Measurements from ENCODE around the gene LHX4.
A peak's percentile ranks its signal among the peaks of the same experiment; 100 is the strongest.

The LHX4 gene

DNA sequence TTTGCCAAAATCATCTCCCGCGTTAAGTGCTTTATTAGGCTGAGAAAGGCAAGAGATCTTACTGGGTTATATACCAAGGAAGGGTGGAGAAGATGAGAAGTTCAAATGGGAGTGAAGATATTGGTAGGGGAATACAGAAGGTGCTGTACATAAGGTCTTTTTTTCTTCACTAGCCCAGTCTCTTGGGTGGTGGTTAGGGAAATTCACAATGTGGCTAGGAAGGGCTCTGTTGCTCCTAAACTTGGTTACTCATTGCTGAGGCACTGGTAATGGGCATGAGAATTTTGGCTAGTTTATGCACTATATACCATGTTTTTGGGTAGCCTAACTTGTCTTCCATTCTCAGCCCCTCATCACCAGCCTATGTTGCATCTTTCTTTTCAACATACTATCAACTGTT lies 50.6 kb downstream of the LHX4 start:
- CTCF ChIA-PET, result interaction anchor here (0.7 to 1.2 kb wide), 3 partner anchors 9 to 54 kb away, joined by 3 read pairs; no protein-coding TSS in a partner anchor
- peaks cover 2 to 18% (median 6%) of the 10 kb centered on the region in 4 experiments for H3K4me1 ChIP-seq (ENCODE audit: control extremely low read depth in 1 of 4, control insufficient read depth in 4 of 4, insufficient read depth in 4 of 4, low read length in 3 of 4)
- no peaks in the 10 kb centered on the region for H3K27me3 ChIP-seq (replicated peaks in 2 of 5; ENCODE audit: control insufficient read depth in 4 of 5, insufficient read depth in 5 of 5, low read length in 4 of 5)
- H3K4me3 ChIP-seq (ENCODE audit: control insufficient read depth in 1 of 7, extremely low read depth in 1 of 7, insufficient read depth in 4 of 7, low read depth in 2 of 7, low read length in 6 of 7), result no peak overlapping the region
- 100% methylated on average over 2 of the region's 2 CpGs for WGBS (ENCODE audit: insufficient coverage)
- H3K9me3 ChIP-seq (ENCODE audit: control extremely low read depth in 1 of 5, control insufficient read depth in 4 of 5, insufficient read depth in 2 of 5, low read depth in 1 of 5, low read length in 4 of 5), result no peaks in the 10 kb centered on the region
- peaks cover 6 to 55% (median 21%) of the 10 kb centered on the region in 4 experiments for H3K36me3 ChIP-seq (ENCODE audit: control insufficient read depth in 4 of 4, insufficient read depth in 4 of 4, low read length in 3 of 4)
- POLR2A ChIA-PET, result no interaction called here
- DNase-seq, result no peak
- no peak overlapping the region for H3K27ac ChIP-seq (ENCODE audit: insufficient read depth in 1 of 2, low read depth in 1 of 2, low read length in 2 of 2, poor library complexity in 1 of 2, severe bottlenecking in 2 of 2)

DNA sequence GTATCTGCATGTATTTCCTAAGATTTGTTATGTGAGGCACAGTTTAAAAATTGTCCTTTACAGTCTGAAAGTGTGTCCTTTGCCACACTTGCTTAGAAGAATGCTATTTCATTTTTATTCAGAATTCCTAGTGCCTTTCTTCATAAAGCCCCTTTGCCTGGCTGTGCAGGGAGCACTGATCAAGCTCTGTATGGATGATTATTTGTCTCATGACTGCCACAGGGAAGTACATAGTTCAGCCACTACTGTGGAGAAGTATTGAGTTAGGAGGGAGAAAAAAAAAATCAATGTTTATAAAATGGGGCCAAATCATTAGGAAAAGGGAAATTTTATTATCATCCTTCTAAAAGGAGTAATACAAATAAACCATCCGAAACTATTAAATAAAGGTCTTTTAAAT lies 51.4 kb downstream of the LHX4 start:
- CTCF ChIA-PET, result interaction anchor here (1.2 kb wide), 1 partner anchor 10 kb away, joined by 3 read pairs; no protein-coding TSS in a partner anchor

DNA sequence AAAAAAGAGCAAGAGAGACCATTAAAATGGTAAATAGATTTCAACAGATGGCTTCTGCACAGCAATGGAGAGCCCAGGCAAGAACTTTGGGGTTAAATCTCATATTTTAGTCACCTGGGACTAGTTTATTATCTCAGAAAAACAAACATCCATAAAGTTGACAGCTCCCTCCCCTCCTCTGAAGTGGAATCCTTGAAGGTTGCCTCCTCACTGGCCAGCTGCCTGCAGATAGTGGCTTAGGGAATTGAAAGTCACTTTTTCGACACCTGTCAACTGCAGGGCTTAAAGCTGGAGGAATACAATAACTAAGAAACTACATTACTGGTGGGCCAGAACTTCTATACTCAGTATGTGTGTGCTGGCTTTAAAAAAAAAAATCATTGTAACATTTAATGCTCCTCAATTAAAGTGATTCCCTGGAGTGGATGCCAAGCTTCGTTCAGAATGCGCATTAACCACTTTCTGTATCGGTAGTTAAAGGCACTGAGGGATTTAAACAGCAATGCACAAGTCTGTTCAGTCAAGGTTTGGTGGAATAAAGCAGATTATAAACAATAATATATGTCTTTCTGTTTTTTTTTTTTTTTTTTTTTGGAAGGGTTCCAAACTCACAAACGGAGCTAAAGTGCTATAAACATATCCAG lies 52.5 kb downstream of the LHX4 start:
- CTCF ChIA-PET, result interaction anchor here (1.1 to 1.6 kb wide), 3 partner anchors 12 to 103 kb away, joined by 3 to 4 read pairs (median 3); no protein-coding TSS in a partner anchor
- POLR2A ChIA-PET, result no interaction called here

More for the DNA sequence above, 51.4 kb downstream of the LHX4 start:
- Histone ChIP-seq H3K9me3 (ENCODE audit: control extremely low read depth in 1 of 5, control insufficient read depth in 4 of 5, insufficient read depth in 2 of 5, low read depth in 1 of 5, low read length in 4 of 5) (no peaks in the 10 kb centered on the region), H3K4me1 (ENCODE audit: control extremely low read depth in 1 of 4, control insufficient read depth in 4 of 4, insufficient read depth in 4 of 4, low read length in 3 of 4) (peaks cover 2 to 18% (median 6%) of the 10 kb centered on the region in 4 experiments), H3K36me3 (ENCODE audit: control insufficient read depth in 4 of 4, insufficient read depth in 4 of 4, low read length in 3 of 4) (peaks cover 10 to 48% (median 20%) of the 10 kb centered on the region in 4 experiments), H3K4me3 (ENCODE audit: control insufficient read depth in 1 of 7, extremely low read depth in 1 of 7, insufficient read depth in 4 of 7, low read depth in 2 of 7, low read length in 6 of 7) (no peak overlapping the region), H3K27ac (ENCODE audit: insufficient read depth in 1 of 2, low read depth in 1 of 2, low read length in 2 of 2, poor library complexity in 1 of 2, severe bottlenecking in 2 of 2) (no peak overlapping the region), H3K27me3 (replicated peaks in 2 of 5; ENCODE audit: control insufficient read depth in 4 of 5, insufficient read depth in 5 of 5, low read length in 4 of 5) (no peaks in the 10 kb centered on the region)
- no peak for DNase-seq
- POLR2A ChIA-PET, result no interaction called here
- WGBS (ENCODE audit: insufficient coverage), result 100% methylated on average over 1 of the region's 1 CpG

DNA sequence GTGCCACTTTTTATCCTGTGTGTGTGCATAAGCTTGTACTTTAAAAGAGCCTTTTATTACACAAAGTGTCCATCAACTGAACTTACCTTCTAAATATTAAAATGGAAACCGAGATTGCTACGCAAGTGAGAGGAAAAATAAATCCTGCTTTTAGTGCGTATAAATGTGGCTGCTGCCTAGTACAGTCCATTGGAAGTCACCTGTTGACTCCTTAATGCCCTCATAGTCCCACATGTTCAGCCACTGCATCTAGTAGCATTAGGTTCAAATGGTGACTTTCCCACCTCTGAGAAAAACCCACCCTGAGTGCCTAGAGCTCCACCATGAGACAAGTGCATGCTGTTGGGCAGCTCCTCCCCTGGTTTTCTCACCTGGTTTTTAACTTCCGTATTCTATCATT lies 53.0 kb downstream of the LHX4 start:
- Histone ChIP-seq H3K4me1 (ENCODE audit: control extremely low read depth in 1 of 4, control insufficient read depth in 4 of 4, insufficient read depth in 4 of 4, low read length in 3 of 4) (peaks cover 2 to 18% (median 6%) of the 10 kb centered on the region in 4 experiments), H3K27me3 (replicated peaks in 2 of 5; ENCODE audit: control insufficient read depth in 4 of 5, insufficient read depth in 5 of 5, low read length in 4 of 5) (no peaks in the 10 kb centered on the region), H3K27ac (ENCODE audit: insufficient read depth in 1 of 2, low read depth in 1 of 2, low read length in 2 of 2, poor library complexity in 1 of 2, severe bottlenecking in 2 of 2) (no peak overlapping the region), H3K9me3 (ENCODE audit: control extremely low read depth in 1 of 5, control insufficient read depth in 4 of 5, insufficient read depth in 2 of 5, low read depth in 1 of 5, low read length in 4 of 5) (no peaks in the 10 kb centered on the region), H3K36me3 (ENCODE audit: control insufficient read depth in 4 of 4, insufficient read depth in 4 of 4, low read length in 3 of 4) (peaks cover 10 to 39% (median 25%) of the 10 kb centered on the region in 4 experiments), H3K4me3 (ENCODE audit: control insufficient read depth in 1 of 7, extremely low read depth in 1 of 7, insufficient read depth in 4 of 7, low read depth in 2 of 7, low read length in 6 of 7) (no peak overlapping the region)
- ChIA-PET CTCF (interaction anchor here (1.1 to 1.6 kb wide), 3 partner anchors 13 to 104 kb away, joined by 3 to 4 read pairs (median 3); no protein-coding TSS in a partner anchor), POLR2A (no interaction called here)
- DNase-seq, result no peak
- whole genome bisulfite sequencing (ENCODE audit: insufficient coverage), result 96% methylated on average over 4 of the region's 4 CpGs

More for the DNA sequence above, 52.5 kb downstream of the LHX4 start:
- Histone ChIP-seq H3K4me3 (ENCODE audit: control insufficient read depth in 1 of 7, extremely low read depth in 1 of 7, insufficient read depth in 4 of 7, low read depth in 2 of 7, low read length in 6 of 7) (no peak overlapping the region), H3K9me3 (ENCODE audit: control extremely low read depth in 1 of 5, control insufficient read depth in 4 of 5, insufficient read depth in 2 of 5, low read depth in 1 of 5, low read length in 4 of 5) (no peaks in the 10 kb centered on the region), H3K27ac (ENCODE audit: insufficient read depth in 1 of 2, low read depth in 1 of 2, low read length in 2 of 2, poor library complexity in 1 of 2, severe bottlenecking in 2 of 2) (no peak overlapping the region), H3K36me3 (ENCODE audit: control insufficient read depth in 4 of 4, insufficient read depth in 4 of 4, low read length in 3 of 4) (peaks cover 10 to 39% (median 25%) of the 10 kb centered on the region in 4 experiments), H3K27me3 (replicated peaks in 2 of 5; ENCODE audit: control insufficient read depth in 4 of 5, insufficient read depth in 5 of 5, low read length in 4 of 5) (no peaks in the 10 kb centered on the region), H3K4me1 (ENCODE audit: control extremely low read depth in 1 of 4, control insufficient read depth in 4 of 4, insufficient read depth in 4 of 4, low read length in 3 of 4) (peaks cover 2 to 18% (median 6%) of the 10 kb centered on the region in 4 experiments)
- WGBS (ENCODE audit: insufficient coverage), result no CpG with 5 or more reads among the region's 5 CpGs
- no peak for DNase-seq

DNA sequence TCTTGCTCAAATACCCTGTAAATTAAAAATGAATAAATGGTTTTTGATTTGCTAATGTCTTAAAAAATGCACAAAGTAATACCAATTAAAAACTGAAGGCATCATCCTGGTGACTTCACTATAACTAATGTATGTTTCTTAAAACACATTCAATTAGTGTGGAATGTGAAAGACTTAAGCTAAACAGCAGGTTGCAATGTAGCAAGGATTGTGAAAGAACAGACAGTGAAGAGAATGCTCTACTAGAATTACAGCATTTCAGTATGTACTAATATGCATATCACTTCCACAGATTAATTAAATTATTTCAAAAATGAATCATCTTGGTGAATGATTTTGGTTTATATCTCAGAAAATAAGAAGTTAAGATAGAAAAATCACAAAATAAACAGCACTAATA lies 56.4 kb downstream of the LHX4 start:
- Histone ChIP-seq H3K27ac (ENCODE audit: insufficient read depth in 1 of 2, low read depth in 1 of 2, low read length in 2 of 2, poor library complexity in 1 of 2, severe bottlenecking in 2 of 2) (no peak overlapping the region), H3K4me1 (ENCODE audit: control extremely low read depth in 1 of 4, control insufficient read depth in 4 of 4, insufficient read depth in 4 of 4, low read length in 3 of 4) (peaks cover 0 to 6% (median 0%) of the 10 kb centered on the region in 4 experiments), H3K27me3 (replicated peaks in 2 of 5; ENCODE audit: control insufficient read depth in 4 of 5, insufficient read depth in 5 of 5, low read length in 4 of 5) (no peaks in the 10 kb centered on the region), H3K36me3 (ENCODE audit: control insufficient read depth in 4 of 4, insufficient read depth in 4 of 4, low read length in 3 of 4) (peaks cover 5 to 23% (median 20%) of the 10 kb centered on the region in 4 experiments), H3K9me3 (ENCODE audit: control extremely low read depth in 1 of 5, control insufficient read depth in 4 of 5, insufficient read depth in 2 of 5, low read depth in 1 of 5, low read length in 4 of 5) (no peaks in the 10 kb centered on the region), H3K4me3 (ENCODE audit: control insufficient read depth in 1 of 7, extremely low read depth in 1 of 7, insufficient read depth in 4 of 7, low read depth in 2 of 7, low read length in 6 of 7) (no peak overlapping the region)
- CTCF ChIA-PET, result no interaction called here
- DNase-seq, result no peak
- POLR2A ChIA-PET, result no interaction called here

DNA sequence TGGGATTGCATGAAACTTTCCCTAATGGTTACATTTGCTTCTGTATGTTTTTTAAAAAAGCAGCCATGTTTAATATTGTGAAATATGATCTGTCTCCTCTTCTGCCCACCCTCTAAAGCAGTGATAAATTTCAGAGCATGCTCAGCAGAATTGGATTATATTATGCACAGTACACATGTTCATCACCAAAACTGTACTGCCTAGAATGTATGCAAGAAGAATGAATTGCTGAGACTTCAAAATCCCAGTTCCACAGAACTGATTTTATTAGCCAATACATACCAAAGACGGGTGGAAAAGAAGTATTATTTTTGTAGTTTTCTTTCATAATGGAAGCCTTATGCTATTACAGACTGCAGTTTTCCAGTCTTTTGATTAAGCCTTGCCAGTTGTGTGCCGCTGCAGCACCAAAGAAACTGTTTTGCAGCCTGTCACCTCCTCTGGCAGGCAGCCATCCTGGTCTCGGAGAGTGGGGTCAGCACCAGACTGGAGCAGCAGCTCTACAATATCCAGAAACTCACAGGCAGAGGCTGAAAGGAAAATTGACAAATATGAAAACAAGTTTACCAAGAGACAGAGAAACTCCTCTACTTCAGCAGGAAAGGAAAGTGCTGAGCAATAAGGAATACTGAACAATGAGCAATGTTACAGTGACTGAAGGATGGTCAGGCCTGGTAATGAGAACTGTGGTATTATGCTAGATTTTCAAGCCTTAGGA lies 58.1 kb downstream of the LHX4 start:
- Histone ChIP-seq H3K27me3 (replicated peaks in 2 of 5; ENCODE audit: control insufficient read depth in 4 of 5, insufficient read depth in 5 of 5, low read length in 4 of 5) (no peaks in the 10 kb centered on the region), H3K4me1 (ENCODE audit: control extremely low read depth in 1 of 4, control insufficient read depth in 4 of 4, insufficient read depth in 4 of 4, low read length in 3 of 4) (peaks cover 0 to 6% (median 0%) of the 10 kb centered on the region in 4 experiments), H3K27ac (ENCODE audit: insufficient read depth in 1 of 2, low read depth in 1 of 2, low read length in 2 of 2, poor library complexity in 1 of 2, severe bottlenecking in 2 of 2) (peak overlapping the region in 1 of 2 experiments; percentile 27), H3K36me3 (ENCODE audit: control insufficient read depth in 4 of 4, insufficient read depth in 4 of 4, low read length in 3 of 4) (peaks cover 5 to 18% (median 15%) of the 10 kb centered on the region in 4 experiments), H3K9me3 (ENCODE audit: control extremely low read depth in 1 of 5, control insufficient read depth in 4 of 5, insufficient read depth in 2 of 5, low read depth in 1 of 5, low read length in 4 of 5) (peaks cover 0 to 4% (median 0%) of the 10 kb centered on the region in 5 experiments), H3K4me3 (ENCODE audit: control insufficient read depth in 1 of 7, extremely low read depth in 1 of 7, insufficient read depth in 4 of 7, low read depth in 2 of 7, low read length in 6 of 7) (no peak overlapping the region)
- ChIA-PET CTCF (interaction anchor here (0.6 kb wide), 1 partner anchor 575 kb away, joined by 3 read pairs; no protein-coding TSS in a partner anchor), POLR2A (no interaction called here)
- no peak for DNase-seq
- 100% methylated on average over 1 of the region's 3 CpGs for WGBS (ENCODE audit: insufficient coverage)

DNA sequence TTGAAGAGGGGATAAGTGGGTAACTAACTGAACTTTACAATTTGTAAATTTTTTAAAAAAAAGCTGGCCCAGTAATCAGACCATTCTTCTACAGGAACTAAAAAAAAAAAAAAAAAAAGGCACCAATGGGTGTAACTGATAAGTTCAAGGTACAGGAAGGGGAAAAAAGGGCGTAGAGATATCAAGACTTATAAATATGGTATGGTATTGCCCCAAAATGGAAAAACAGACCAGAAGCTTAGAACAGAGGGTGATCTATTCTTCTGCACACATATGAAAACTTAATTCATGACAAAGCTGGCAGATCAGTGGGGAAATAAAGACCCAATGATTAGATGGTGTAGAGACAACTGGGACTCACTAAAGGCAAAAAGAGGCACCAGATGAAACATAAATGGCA lies 58.9 kb downstream of the LHX4 start:
- no CpG with 5 or more reads among the region's 1 CpG for WGBS (ENCODE audit: insufficient coverage)
- Histone ChIP-seq H3K9me3 (ENCODE audit: control extremely low read depth in 1 of 5, control insufficient read depth in 4 of 5, insufficient read depth in 2 of 5, low read depth in 1 of 5, low read length in 4 of 5) (peaks cover 0 to 7% (median 0%) of the 10 kb centered on the region in 5 experiments), H3K4me3 (ENCODE audit: control insufficient read depth in 1 of 7, extremely low read depth in 1 of 7, insufficient read depth in 4 of 7, low read depth in 2 of 7, low read length in 6 of 7) (no peak overlapping the region), H3K4me1 (ENCODE audit: control extremely low read depth in 1 of 4, control insufficient read depth in 4 of 4, insufficient read depth in 4 of 4, low read length in 3 of 4) (peaks cover 0 to 6% (median 0%) of the 10 kb centered on the region in 4 experiments), H3K27ac (ENCODE audit: insufficient read depth in 1 of 2, low read depth in 1 of 2, low read length in 2 of 2, poor library complexity in 1 of 2, severe bottlenecking in 2 of 2) (peak overlapping the region in 1 of 2 experiments; percentile 27), H3K36me3 (ENCODE audit: control insufficient read depth in 4 of 4, insufficient read depth in 4 of 4, low read length in 3 of 4) (peaks cover 5 to 15% (median 12%) of the 10 kb centered on the region in 4 experiments), H3K27me3 (replicated peaks in 2 of 5; ENCODE audit: control insufficient read depth in 4 of 5, insufficient read depth in 5 of 5, low read length in 4 of 5) (no peaks in the 10 kb centered on the region)
- POLR2A ChIA-PET, result no interaction called here
- no peak for DNase-seq
- CTCF ChIA-PET, result interaction anchor here (0.6 kb wide), 1 partner anchor 575 kb away, joined by 3 read pairs; no protein-coding TSS in a partner anchor

Data from common myeloid progenitor, CD34-positive (primary cell).